ENCODE data around the gene SPEM1. TPM values are rescaled to one million over a fixed set of nuclear protein-coding genes. Genes with fewer than 3 reads are reported as not detected.
A peak's percentile ranks its signal among the peaks of the same experiment; 100 is the strongest.

Gene SPEM1
- total and polyA plus RNA-seq, 2 of the 13 experiments (the other 11 are each of a cell fraction or from before 2014, with no cell fraction given): not detected

GRCh38 chr17:7444682-7445618 lies 24.8 kb downstream of the SPEM1 start, which contains the start of gene CHRNB1 (continued):
- TF ChIP-seq SNAPC4 (CRISPR knock-in tag; IDR thresholded peaks at IDR 0.05) (peak; percentile 80; the same call in 1 of the 2 replicates), PHF8 (CRISPR knock-in tag; IDR thresholded peaks at IDR 0.05) (peak; percentile 74), BRCA1 (CRISPR knock-in tag; IDR thresholded peaks at IDR 0.05) (no peak), HNRNPLL (IDR thresholded peaks at IDR 0.05; ENCODE audit: low read depth, low read length, poor library complexity, severe bottlenecking) (peak; percentile 73), ASH2L (IDR thresholded peaks at IDR 0.05; ENCODE audit: insufficient read length, low read depth, low read length) (peak; percentile 54), MIER2 (CRISPR knock-in tag; IDR thresholded peaks at IDR 0.05) (no peak), AGO2 (optimal IDR thresholded peaks at IDR 0.05; ENCODE audit: low read depth, low read length) (no peak), MXD3 (CRISPR knock-in tag; IDR thresholded peaks at IDR 0.05) (no peak; the same call in 1 of the 2 replicates), MTERF4 (CRISPR knock-in tag; IDR thresholded peaks at IDR 0.05) (0 out of 2 replicates have a peak, but pooled peaks have one; percentile 5), HOXA9 (CRISPR knock-in tag; IDR thresholded peaks at IDR 0.05; ENCODE audit: borderline replicate concordance) (no peak), ZSCAN30 (CRISPR knock-in tag; IDR thresholded peaks at IDR 0.05) (no peak), UBTF (CRISPR knock-in tag; IDR thresholded peaks at IDR 0.05) (peak; percentile 60), GABPA (IDR thresholded peaks at IDR 0.05; ENCODE audit: low read depth, low read length) (no peak), GABPA (CRISPR knock-in tag; IDR thresholded peaks at IDR 0.05; ENCODE audit: low read depth) (peak; percentile 63), ZNF766 (CRISPR knock-in tag; IDR thresholded peaks at IDR 0.05; ENCODE audit: borderline replicate concordance) (no peak), ZNF335 (CRISPR knock-in tag; IDR thresholded peaks at IDR 0.05) (0 out of 2 replicates have a peak, but pooled peaks have one; percentile 23), SAP130 (CRISPR knock-in tag; IDR thresholded peaks at IDR 0.05; ENCODE audit: low read depth) (peak; percentile 87), REL (CRISPR knock-in tag; conservative IDR thresholded peaks at IDR 0.05) (peak; percentile 75; the same call in 1 of the 2 replicates), ZFP82 (CRISPR knock-in tag; IDR thresholded peaks at IDR 0.05; ENCODE audit: borderline replicate concordance) (no peak), PPARG (CRISPR knock-in tag; conservative IDR thresholded peaks at IDR 0.05) (0 out of 2 replicates have a peak, but pooled peaks have one; percentile 19)
